Activated CD8-positive, alpha-beta memory T cell treated with anti-CD3 and anti-CD28 coated beads, Interleukin-2, amount 50 U/mL, for 24 hours (primary cell): ENCODE results near the gene MYO18A.

ENCODE experiments used
- DNase-seq: peaks from one replicate; pipeline ENCODE4 v3.0.0-alpha.2; 2020; ENCODE audit errors: extremely low read depth

Gene MYO18A

DNA sequence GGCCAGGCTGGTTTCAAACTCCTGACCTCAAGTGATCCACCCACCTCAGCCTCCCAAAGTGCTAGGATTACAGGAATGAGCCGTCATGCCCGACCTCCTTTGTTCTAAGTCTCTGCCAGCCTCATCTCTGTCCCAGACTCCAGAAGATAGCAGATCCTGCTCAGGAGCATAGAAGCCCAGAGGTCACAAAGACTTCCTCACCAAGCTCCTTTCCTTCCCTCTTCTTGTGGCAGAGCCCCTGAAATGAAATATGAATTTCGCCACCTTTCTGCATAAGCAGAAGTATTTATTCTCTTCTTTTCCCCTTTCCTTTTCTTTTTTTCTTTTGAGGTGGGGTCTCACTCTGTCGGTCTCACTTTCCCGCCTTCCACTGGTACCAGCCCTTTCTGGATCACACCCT, 148.7 kb downstream of the MYO18A start:
- DNase-seq, result no peak

DNA sequence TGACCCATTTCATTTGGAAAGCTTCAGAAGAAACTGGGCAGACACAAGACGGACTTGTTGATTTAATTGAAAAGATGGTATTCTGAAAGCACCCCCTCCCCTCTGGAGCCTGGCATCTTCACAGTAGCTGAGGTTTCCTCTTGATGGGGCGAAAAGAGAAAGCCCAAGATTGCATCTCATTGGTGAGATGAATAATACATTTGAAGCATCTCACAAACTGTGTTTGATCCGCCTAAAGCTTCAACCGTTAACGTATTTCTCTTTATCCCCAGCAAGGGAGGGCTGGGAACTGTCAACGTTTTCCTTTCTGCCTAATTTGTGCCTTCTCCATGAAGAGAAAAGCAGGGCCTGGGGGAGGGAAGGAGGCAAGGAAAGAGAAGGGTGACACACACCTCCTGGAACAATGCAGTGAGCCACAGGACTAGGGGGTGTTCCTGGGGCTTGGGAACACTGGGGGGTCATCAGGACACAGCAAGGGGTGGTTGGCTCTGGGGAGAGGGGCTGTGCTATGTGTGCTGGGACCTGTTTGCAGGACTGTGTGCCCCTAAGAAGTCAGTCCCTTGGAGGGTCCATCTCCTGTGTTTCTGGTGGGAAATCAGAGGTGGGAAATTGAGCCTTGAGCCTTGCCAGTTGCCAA, 155.8 kb downstream of the MYO18A start:
- DNase-seq, result no peak

- DNase-seq, result no peak
These were observed 158.1 kb downstream of the MYO18A start for GRCh38 chr17:29022074-29022473.

DNA sequence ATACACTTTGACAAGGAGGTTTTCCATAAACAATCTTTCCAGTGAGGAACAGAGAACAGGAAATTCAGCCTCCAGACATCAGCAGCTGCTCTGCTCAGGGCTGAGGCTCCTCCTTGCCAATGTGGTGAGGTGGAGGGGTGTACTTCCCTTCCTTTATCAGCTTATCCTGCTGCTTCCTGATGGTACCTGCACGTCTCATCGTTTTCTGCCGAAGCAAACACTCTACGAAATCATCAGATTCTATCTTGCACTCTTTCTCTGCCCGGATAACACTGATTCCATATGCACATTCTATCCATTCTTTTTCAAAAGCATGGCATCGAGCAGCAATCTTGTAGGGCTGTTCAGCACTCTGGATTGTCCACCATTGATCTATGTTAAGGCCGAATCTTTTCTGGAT, 159.0 kb downstream of the MYO18A start:
- DNase-seq, result no peak
